GM03348 (cell line): ENCODE data around the gene SKP1.

Experiments
- DNase-seq: peaks from one replicate; pipeline ENCODE4 v3.0.0; 2012; ENCODE audit warnings: low spot score

Gene SKP1

GRCh38 chr5:134143944-134144941, 32.5 kb downstream of the SKP1 start:
- DNase-seq = no peak

DNA sequence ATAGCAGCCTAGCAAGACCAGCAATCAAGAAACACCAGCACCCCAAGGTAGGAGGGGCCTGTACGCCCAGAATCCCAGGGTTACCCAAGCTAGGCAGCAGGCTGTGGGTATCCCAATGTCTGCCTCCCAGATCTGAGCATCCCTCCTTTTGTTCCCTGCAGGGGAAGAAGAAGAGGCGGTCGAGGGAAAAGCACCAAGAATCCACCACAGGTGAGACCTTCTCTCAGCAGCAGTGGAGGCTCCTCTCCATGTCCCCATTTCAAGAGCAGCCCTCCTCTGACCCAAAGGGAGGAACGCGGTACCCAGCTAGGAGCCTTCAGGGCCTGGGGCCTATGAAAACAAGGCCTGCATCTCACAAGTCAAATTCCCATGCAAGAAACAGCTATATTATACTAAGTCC, 33.3 kb downstream of the SKP1 start:
- DNase-seq = no peak

DNA sequence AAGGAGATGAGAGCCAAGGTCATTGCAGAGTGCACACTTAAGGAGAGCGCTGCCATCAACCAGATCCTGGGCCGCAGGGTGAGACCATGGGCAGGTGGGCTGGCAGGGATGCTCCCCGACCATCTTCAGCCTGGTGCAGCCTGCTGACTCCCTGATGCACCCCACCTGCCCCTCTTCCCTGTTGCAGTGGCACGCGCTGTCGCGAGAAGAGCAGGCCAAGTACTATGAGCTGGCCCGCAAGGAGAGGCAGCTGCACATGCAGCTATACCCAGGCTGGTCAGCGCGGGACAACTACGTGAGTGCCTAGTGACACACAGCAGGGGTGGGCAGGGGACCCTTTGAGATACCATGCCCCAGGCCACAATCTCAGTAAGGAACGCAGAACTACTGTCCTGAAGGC, 33.9 kb downstream of the SKP1 start:
- DNase-seq = no peak

- no peak for DNase-seq
These were observed 34.7 kb downstream of the SKP1 start for GRCh38 chr5:134142052-134142451.

DNA sequence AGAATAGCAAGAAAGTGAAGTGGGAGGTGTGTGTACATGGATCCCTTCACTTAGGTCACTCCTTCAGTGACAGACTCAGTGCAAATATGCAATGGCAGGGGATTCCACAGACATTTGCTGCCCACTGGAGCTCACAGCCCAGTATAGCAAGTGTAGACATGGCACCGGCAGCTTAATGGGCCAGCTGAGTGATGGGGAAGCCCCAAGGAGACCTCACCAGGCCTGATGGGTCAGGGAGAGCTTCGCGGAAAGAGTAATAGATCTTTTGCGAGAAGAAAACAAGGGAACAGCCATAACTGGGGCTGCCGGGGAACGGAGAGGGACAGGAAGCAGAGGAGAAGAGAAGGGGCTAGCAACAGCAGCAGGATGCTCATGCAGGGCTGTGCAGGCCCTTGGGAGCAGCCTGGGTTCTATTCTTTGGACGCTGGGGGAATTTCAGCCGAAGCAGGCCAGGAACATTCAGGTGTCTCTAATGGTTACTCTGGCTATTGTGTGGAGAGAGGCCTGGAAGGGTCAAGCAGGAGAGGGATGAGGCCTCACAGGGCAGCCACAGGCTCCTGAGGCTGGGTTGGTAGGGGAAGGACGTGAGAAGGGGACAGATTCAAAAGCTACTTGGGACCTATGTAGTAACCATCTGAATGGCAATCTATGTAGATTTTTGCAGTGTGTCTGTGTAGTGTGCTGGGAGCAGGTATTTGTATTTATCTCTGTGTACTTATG, 35.3 kb downstream of the SKP1 start:
- no peak for DNase-seq

DNA sequence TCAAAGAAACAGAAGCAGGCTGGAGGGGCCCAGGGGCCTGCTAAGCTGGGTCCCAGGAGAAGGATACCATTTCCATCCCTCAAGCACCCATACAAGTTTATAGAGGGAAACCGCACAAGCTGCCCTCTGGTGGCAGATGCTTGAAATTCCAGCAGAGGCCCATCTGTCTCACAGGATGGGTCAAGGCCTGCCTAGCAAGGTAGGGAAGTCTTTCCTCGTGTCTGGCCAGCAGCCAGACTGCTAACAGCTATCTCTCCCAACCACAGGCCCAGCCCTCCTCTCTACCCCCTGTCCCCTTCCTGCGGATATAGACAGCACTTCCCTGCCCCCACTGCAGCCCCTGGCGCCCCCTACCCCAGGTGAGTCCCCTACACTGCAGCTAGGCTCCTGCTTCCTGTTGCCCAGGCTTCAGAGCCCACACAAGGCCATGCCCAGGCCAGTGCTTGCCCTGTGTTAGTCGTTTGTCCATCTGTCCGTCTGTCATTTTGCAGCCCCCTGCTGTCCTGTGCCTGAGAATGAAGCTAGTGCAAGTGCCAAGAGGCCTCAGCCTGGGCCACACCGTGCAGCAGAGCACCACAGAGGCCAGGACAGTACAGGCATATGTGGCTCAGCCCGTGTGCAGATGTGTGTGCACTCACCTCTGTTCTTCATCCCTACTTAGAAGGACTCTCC, 36.1 kb downstream of the SKP1 start:
- peak; percentile 85 for DNase-seq

- DNase-seq = no peak
These were observed 36.8 kb downstream of the SKP1 start for GRCh38 chr5:134139891-134140469.

- DNase-seq = no peak
These were observed 37.3 kb downstream of the SKP1 start for GRCh38 chr5:134139377-134139851.

DNA sequence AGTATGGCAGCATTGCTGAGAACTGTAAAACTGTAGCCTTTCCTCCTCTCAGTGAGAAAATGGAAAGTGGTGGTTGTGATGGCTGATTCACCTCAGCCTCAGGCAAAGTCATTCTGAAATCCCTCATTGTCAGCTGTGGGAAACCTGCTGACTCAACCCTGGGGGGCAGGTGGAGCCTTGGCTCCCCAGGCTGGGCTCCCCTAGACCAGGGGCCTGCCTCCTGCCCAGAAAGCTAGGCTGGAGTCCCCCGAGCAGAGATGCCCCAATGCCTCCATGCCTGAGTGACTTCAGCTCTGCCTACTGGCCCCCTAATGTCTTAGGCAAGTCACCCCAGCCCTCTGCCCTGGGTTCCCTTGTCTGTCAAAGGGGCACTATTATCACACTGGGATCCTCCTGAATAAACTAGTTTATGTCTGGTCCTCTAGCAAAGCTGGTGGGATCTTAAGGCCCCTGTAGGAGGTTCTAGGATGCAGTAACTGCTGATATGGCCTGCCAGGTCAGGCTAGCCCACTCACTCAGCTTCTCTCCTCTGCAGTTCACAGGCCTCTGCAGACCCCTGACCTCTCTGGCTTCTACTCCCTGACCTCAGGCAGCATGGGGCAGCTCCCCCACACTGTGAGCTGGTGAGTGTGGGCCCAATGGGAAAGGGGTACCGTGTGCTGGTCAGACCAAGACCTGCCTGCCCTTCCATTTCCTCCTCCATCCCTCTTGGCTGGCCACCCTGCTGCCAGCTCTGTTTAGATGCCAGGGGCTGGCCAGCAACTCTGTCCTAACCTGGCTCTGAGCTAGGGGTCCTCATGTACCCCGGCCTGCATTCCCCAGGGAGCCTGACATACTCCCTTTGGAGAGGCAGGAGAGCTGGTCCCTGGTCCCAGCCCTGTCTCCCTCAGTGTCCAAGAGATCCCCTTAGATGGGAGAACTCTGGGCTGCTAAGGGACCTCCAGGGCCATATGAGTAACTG, 38.1 kb downstream of the SKP1 start:
- DNase-seq = peak; percentile 48

GRCh38 chr5:134136771-134137170, 40.0 kb downstream of the SKP1 start:
- DNase-seq = no peak

DNA sequence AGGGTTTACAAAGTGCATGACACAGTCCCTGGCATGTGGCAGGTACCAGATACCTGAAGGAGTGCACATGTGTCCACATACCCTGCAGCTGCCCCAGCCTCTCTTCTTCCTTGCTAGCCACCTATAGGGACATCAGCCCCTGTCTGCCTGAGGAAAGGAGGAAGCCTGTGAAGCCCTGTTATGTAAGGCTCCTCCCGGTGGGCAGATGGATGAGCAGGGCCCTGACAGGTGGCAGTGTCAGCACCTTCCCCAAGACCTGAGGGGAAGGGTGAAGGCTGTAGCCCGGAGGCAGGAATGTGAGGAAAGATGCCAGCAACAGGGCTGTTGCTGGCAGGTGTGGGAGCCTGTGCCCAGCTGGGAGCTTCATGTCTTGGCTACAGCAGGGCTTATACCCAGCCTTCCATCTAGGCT, 40.5 kb downstream of the SKP1 start:
- DNase-seq = no peak

DNA sequence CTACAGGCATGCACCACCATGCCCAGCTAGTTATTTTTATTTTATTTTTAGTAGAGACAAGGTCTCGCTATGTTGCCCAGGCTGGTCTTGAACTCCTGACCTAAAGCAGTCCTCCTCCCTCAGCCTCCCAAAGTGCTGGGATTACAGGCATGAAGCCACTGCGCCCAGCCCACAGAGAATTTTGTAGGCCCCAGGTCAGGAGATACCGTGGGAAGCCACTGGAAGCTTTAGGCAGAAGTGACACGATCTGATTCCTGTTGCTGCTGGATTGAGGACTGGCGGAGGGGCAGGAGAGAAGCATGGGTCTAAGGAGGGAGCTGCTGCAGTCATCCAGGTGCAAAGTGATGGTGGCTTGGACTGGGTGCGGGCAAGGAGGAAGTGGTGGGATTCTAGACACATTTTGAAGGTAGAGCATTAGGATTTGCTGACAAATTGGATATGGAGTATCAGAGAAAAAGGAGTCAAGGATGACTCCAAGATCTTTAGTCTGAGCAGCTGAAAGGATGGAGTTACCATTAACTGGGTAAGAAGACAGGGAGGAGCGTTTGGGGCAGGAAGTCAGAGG, 41.6 kb downstream of the SKP1 start:
- DNase-seq = no peak

DNA sequence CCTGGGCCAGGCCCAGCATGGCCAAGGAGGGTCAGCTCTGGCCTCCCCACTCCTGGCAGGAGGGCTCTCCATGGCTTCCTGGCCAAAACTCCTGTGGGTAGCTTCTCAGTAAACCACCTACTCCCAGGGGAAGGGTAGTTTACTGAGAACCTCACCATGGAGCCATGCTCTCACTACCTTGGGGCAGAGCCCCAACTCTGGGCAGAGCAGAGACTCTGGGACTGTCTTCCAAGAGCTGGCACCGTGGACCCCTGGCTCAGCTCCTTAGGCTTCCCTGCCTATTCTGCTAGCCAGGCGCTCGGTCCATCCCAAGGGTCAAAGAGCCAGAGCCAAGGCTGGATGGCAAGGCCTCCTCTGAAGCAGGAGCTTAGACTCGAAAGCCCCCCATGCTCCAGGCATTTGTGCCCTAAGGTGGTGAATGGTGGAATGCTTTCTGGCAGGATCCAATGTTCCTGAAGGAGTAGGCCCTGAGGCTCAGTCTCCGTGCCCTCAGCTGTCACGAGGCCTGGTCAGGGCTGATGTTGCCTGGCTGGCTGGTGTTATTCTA, 42.7 kb downstream of the SKP1 start:
- no peak for DNase-seq

GRCh38 chr5:134133188-134133994, 43.4 kb downstream of the SKP1 start:
- no peak for DNase-seq

DNA sequence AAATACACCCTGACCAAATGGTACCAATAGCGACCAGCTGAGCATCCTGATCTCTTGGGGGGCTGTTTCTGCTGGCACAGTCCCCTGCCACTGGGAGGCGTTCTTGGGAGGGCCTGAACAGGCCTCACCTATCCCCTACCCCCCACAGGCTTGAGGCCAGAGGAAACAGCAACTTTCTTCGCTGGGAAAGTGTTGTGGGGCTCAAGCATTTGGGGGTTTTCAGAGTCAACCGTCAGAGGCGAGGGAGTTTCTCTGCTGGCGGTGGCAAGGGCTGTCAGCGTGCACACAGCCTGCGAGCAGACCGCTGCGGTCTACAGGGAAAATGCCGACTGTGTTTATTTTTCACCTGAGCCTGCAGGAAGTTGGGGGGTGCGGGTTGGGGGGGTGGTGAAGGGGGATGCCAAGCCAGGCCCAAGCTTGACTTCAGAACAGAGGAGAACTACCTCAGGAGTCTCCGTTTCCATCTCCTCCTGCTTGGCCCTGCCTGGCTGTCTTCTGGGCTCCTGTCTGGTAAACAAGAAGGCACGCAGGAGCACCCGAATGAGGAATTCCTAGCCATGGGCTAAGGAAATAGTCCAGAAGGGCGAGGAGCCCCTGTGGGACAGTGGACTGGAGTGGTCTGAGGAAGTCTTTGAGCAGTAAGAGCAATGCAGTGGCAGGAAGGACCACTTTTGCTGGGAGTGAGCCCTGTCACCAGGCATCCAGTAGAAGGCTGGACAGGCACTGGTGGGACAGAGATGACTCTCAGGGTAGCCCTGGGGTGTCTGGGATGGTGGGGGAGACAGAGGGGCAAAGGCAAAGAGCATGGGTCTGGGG, 44.2 kb downstream of the SKP1 start:
- DNase-seq = no peak

DNA sequence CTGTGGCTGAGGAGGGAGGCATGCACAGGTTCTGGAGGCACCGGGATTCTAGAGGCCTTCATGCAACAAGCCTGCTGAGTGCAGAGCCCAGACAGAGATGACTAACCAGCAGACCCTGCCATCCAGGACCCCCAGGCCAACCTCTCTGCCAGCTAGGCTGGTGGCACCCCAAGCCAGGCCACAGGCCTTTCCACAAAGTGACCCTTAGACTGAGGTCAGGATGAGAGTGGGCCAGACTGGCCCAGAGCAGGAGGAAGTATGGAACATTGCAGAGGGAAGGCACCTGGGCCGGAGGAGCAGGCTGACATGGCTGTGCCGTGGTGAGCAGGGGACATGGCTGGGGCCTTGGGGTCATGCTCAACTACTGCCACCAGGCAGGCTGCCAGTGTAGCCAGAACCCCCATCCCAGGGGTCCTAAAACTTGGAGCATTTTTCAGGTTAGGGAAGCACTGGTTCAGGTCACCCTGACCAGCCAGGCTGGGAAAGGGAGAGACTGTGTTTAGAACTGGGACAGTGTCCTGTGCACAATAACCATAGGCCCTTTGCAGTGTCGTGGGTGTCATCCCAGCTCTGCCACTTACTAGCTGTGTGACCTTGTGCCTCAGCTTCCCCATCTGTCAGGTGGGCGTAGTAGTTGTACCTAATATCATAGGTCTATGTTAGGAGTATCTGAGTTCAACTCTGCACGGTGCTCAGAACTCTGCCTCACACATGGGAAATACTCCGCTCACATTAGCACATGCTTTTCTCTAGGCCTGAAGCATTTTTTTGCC, 45.0 kb downstream of the SKP1 start:
- no peak for DNase-seq

- no peak for DNase-seq
These were observed 45.6 kb downstream of the SKP1 start for GRCh38 chr5:134131165-134131564.
